Prostate gland (tissue), 2 donors: Measurements from ENCODE around the gene SIVA1.

Source experiments
- CTCF ChIP-seq, 4 experiments: fragments of 200-600 bp in 2 of 4; fragments of 450-650 bp in 2 of 4; sonication (generic) in 2 of 4; IDR thresholded peaks; 1 replicate in 3 of 4; 2 replicates in 1 of 4; pipeline ENCODE4 v1.5.1; 2016 to 2019; ENCODE audit warnings: antibody characterized with exemption in 4 of 4, mild to moderate bottlenecking in 2 of 4, moderate library complexity in 2 of 4
- POLR2A ChIP-seq: fragments of 450-650 bp; IDR thresholded peaks from one replicate; pipeline ENCODE4 v1.6.1; 2016; ENCODE audit warnings: antibody characterized with exemption, mild to moderate bottlenecking
- POLR2AphosphoS5 ChIP-seq: sonication (generic); formaldehyde crosslinking; IDR thresholded peaks from one replicate; pipeline ENCODE4 v1.6.1; 2017; ENCODE audit warnings: antibody characterized with exemption

- no peak for TF ChIP-seq POLR2A
- TF ChIP-seq CTCF (IDR thresholded peaks at IDR 0.05), result no peak
- TF ChIP-seq POLR2AphosphoS5, result no peak
Measured at GRCh38 chr14:104734051-104734587, 18.8 kb upstream of the SIVA1 start.
